HG03175 (cell line): ENCODE data around the gene CLCN4.

ENCODE experiments used
- ATAC-seq: cut with Tn5 transposase; IDR thresholded peaks from one replicate; pipeline ENCODE4 v1.9.1; 2021; ENCODE audit warnings: mild to moderate bottlenecking, moderate library complexity; ENCODE audit not compliant: unreplicated experiment

Gene CLCN4

DNA sequence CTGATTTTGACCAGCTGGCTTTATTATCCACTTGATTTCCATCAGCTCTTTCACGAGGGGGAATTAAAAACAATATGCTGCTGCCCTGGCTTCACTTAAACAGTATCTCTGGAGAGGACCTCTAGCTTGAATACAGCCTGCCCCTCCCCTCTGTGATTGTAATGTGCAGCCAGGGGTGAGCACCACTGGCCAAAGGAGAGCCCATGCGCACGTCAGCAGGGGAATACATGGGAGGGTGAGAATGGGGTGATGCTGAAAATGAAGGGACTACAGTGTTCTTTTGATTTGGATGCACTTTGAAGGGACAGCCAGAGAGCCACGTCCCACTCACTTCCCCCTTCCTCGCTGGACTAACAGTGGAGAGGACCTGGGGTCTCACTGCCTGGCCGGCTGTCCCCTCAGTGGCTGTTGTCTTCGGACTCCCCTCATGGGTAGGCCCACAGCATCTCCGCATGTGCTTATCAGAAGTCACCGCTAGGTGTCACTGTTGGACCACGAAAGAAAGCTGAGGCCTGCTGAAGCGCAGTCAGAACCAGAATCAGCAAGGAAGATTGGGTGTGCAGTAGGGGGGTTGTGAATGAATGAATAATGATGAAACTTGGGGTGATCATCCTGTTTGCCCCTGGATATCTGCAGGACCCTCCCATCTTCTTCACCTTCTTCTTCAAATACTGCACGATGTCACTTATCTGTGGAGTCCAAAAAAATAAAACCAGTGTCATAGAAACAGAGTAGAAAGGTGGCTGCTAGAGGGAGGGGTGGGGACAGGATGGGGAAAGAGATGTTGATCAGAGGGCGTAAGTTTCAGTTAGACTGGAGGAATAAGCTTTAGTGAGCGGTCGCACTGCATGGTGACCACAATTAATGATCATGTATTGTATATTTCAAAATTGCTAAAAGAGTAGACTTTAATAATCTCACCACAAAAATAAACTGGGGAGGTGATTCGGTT is 32.8 kb downstream of the CLCN4 start:
- peak; percentile 79 for ATAC-seq

DNA sequence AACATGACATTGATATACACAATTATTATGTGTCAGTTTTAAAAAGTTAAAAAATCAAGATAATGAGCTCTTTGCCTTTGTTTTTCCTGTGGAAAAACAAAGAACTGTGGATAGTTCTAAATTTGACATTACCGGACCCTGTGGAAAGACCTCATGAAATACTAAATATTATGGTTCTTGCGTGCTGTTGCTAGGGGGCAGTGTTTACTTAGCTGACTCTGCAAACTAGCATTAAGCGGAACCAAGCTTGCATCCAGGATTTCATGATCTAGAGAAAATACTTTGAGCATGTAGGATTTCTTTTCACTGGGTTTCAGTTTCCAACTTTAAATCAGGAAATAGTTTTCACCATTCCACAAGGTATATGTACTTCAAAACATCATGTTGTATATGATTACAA is 33.6 kb downstream of the CLCN4 start:
- ATAC-seq: no peak

DNA sequence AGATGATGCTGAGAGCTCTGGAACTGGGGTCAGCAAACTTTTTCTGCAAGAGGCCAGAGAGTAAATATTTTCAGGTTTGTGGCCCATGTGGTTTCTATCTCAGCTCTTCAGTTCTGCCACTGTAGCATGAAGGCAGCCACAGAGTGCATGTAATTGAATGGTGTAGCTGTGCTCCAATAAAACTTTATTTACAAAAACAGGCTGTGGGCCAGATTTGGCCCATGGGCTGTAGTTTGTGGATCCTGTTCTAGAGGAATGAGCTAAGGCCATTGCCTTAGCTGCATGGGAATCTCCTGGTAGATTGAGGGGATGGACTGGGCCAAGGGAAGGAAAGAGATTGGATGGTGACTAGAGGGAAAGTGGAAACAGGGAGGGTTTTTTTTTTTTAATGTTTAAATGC is 36.8 kb downstream of the CLCN4 start:
- no peak for ATAC-seq

DNA sequence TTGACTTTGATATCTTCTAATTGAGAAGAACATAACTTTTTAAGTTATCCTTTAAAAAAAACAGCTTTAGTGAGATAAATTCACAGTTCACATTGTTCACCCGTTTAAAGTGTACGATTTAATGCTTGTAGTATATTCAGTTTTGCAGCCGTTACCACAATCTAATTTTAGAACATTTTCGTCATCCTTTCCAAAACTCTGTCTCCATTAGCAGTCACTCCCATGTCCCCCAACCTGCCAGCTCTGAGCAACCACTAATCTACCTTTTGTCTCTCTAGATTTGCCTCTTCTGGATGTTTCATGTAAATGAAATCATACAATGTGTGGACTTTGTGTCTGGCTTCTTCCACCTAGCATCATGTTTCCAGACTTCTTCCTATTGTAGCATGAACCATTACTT is 38.6 kb downstream of the CLCN4 start:
- ATAC-seq: no peak

DNA sequence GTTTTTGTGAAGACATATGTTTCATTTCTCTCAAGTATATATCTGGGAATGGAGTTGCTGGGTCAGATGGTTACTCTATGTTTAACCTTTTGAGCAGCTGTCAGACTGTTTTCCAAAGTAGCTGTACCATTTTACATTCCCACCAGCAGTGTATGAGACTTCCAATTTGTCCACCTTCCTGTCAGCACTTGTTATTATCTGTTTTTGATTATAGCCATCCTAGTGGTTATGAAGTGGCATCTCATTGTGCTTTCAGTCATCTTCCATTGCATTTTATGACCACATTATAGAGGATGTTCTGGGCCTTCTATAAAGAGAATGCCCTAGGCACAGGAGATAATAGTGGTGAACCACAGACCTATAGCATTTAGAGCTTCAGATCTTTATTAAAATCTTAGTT is 39.2 kb downstream of the CLCN4 start:
- ATAC-seq: no peak

DNA sequence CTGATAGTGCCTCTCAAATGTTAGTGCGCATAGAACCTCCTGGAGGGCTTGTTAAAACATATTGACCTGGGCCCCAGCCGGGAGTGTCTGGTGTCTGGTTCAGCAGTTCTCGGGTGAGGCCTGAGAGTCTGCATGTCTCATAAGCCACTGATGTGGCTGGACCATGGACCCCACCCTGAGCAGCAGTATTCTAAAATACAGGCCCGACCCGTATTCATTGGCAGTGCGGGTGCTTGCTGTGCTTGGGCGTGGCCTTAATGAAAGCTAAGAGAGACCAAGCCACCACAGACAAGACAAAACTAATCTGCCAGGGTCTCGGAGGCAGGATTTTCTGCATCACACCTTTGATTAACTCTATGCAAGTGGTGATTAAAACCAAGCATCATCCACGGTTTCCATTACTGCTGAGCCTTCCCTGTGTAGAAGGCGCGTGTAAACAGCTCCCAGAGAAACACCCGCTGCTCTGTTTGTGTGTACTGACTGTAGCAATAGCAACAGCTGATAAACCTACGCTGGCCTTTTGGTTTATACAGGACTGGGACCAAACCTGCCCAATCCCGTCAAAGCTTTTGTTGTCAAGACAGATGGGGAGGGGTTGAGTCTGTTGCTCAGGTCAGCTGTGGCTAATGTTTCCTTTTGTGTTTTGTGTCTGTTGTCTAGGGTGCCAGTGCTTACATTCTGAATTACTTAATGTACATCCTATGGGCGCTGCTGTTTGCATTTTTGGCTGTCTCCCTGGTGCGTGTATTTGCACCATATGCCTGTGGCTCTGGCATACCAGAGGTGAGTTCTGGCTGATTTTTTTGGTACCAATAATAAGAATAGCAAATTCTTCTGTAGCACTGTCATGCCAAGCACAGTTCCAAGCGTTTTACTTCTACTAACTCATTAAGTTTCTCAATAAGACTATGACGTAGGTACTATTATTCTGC is 40.8 kb downstream of the CLCN4 start:
- ATAC-seq: no peak

DNA sequence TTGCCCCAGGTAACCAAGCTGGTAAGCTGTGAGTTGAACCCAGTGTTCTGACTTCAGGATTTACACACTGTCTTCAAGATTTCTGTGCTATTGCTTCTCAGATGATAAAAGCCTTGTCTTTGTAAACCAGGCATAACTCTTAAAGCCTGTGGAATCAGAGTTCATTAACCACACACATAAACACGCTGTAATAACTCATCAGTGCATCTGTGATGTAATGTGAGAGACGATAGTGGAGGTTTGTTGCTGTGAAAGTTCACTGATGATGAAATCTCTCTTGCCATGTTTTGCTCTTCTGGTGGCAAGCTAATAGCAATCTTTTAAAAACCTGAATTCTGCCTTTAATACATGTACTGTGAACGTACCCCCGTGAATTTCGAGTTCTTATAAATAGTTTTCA is 41.5 kb downstream of the CLCN4 start:
- ATAC-seq: no peak

DNA sequence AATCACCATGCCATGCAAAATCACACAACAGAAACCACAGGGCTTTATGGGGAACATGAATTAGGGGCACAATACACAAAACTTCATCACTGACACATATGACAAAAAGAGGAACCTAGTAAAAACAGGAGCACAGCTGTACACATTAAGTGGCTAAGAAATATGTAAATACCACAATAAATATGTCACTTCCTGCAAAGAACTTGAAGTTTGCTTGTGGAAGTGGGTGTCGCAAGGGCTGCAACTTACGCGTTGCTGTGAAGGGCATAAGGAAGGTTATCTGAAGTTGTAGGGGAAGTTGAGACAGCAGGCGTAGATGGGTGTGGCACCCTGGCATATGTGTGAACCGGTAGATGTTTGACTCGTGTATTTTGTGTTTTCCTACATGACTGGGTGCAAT is 42.4 kb downstream of the CLCN4 start:
- peak; percentile 97 for ATAC-seq

DNA sequence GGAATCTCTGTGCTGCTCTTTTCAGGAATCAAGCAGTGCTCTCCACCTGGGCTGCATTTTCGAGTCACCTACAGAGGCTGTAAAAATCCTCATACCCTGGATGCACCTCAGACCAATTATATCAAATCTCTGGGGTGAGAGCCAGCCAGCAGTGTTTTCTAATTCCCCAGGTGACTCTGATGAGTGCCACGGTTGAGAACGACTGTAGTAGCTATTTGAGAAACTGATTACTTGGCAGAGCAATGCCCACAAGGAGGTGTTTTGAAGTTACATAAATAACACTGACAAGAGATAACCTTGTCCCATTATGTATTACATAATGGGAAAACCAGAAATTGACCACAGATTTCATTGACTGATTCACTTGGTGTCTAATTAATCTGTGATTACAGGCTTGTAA is 46.8 kb downstream of the CLCN4 start:
- no peak for ATAC-seq

DNA sequence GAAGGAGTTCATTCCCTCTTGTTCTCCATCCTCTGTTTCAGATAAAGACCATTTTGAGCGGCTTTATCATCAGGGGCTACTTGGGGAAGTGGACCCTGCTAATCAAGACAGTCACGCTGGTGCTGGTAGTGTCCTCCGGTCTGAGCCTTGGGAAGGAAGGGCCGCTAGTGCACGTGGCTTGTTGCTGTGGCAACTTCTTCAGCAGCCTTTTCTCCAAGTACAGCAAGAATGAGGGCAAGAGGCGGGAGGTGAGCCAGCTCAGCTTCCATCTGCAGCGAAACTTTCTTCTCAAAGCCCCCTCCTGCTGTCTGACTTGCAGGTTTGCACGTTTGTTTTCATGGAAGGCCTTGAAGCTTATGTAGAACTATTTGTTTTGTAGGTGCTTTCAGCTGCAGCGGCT is 49.5 kb downstream of the CLCN4 start:
- ATAC-seq: no peak

DNA sequence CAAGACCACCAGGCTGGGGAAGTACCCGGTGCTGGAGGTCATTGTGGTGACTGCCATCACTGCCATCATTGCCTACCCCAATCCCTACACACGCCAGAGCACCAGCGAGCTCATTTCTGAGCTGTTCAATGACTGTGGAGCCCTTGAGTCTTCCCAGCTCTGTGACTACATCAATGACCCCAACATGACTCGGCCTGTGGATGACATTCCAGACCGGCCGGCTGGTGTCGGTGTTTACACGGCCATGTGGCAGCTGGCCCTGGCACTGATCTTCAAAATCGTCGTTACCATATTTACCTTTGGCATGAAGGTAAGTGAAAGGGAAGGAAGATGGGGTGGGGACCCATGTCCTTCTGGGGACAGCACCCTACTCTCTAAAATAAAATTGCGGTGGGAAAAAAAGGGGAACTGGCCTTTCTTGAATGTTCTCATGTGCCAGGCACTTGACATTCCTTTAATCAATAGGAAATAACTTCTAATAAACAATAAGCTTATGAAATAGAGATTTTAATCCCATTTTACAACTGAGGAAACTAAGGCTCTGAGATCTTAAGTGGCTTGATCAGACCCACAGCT is 51.6 kb downstream of the CLCN4 start:
- no peak for ATAC-seq

DNA sequence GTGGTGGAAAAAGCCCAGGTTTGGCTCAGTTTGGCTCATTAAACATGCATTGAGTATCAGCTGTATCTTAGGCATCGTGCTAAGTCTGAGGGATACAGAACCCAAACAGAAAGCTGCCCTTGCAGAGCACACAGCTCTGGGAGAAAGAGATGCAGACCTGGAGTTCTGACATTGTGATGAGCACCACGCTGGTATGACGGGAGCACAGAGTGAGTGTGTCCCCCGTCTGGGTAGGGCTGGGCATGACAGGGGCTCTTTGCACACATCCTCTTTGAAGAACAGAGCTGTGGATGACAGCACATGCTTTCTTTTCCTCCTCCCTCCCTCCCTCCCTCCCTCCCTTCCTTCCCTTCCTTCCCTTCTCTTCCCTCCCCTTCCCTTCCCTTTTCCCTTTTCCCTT is 52.2 kb downstream of the CLCN4 start:
- ATAC-seq: no peak

DNA sequence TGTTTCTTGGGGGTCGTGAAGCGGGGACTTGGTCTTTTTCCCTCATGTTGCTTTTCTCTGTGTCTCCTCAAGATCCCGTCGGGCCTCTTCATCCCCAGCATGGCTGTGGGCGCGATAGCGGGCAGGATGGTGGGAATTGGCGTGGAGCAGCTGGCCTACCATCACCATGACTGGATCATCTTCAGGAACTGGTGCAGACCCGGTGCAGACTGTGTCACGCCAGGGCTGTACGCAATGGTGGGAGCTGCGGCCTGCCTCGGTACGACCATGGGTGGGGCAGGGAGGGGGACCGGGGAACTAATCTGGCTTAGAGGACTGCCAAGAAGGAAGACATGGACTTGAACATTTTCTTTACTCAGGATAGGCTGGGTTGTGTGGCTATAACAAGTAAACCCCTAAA is 55.6 kb downstream of the CLCN4 start:
- ATAC-seq: no peak

DNA sequence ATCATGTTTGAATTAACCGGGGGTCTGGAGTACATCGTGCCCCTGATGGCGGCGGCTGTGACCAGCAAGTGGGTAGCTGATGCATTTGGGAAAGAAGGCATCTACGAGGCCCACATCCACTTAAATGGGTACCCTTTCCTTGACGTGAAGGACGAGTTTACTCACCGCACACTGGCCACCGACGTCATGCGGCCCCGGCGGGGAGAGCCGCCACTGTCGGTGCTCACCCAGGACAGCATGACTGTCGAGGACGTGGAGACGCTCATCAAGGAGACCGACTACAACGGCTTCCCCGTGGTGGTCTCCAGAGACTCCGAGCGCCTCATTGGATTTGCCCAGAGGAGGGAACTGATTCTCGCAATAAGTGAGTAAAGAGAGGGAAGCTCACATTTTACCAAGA is 56.9 kb downstream of the CLCN4 start:
- ATAC-seq: no peak

DNA sequence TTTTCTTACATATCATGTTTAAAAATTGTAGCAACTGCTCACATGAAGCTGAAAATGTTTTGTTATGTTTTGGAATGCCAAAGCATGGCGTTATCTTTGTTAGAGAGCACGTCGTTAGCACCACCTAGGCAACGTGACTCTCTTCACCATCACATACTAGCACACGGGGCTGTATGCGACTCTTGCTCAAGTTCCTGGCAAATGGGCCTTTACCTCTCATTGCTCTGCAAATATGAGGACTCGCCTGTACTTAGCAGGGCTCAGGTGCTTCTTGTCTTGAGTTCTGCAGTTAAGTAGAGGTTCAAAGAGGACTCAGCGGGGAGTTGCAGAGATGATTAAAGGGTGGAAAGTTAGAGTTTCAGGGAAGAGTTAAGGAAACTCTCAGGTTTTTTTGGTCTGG is 59.4 kb downstream of the CLCN4 start:
- no peak for ATAC-seq

DNA sequence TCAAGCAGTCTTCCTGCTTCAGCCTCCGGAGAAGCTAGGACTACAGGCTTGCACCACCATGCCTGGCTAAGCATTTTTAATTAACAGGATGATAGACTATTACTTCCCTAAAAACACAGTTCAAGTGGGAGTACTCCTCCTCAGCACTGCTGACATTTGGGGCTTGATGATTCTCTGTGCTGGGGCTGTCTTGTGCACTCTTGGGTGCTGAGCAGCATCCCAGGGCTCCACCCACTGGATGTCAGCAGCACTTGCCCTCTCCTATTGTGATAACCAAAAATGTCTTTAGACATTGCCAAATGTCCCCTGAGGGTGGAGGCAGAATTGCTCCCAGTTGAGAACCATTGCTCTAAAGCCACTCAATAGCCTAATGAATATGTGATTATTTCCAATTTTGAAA is 60.4 kb downstream of the CLCN4 start:
- ATAC-seq: no peak

DNA sequence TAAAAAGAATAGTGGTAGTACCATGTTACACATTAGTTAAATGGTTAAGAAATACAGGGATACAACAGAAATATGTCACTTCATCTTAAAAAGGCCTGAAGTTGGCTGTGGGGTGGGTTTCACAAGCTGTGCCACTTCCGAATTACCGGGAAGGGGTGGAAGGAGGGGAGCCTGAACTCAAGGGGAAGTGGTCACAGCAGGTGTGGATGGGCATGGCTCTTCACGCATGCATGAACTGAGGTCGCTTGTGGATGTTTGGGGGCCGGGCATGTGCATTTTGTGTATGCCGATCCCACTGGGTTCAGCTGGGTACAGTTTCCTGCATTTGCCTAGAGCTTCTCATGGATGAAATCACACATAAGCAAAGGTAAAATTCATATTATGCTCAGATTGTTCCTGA is 64.9 kb downstream of the CLCN4 start:
- no peak for ATAC-seq

DNA sequence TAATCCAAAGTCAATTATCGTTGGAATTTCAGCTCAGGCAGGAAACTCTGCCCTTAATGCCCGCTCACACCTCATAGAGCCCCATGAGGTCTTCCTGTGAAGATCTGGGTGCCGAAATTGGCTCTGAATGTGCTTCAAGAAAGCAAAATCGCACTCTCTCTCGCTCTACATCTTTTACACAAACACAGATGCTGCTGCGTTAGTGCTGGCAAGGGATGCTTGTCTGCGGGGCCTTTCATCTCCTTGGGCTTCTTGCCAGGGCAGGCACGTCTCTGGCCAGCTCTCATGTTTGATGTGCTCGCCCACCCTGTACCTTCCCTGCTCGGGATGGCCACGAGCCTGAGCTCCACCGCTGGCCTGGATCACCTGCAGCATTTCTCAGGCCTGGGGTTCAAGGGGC is 66.5 kb downstream of the CLCN4 start:
- no peak for ATAC-seq

DNA sequence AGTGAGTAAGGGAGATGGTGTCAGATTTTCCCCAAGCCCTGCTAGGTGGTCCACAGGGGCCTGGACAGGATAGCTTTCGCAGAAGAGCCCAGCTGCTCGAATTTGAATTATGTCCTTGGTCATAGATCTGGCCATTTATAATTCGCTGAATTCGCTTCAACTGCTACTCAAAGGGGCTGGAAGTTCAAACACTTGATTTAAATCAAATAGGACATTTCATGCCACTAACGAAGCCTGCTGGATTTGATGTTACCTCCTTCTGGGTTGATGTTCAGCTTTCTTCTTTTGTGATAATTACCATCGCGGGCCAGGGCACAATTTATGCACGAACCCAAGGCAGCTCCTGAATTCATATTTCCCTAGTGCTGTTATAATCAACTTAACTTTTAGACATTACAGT is 67.0 kb downstream of the CLCN4 start:
- no peak for ATAC-seq

DNA sequence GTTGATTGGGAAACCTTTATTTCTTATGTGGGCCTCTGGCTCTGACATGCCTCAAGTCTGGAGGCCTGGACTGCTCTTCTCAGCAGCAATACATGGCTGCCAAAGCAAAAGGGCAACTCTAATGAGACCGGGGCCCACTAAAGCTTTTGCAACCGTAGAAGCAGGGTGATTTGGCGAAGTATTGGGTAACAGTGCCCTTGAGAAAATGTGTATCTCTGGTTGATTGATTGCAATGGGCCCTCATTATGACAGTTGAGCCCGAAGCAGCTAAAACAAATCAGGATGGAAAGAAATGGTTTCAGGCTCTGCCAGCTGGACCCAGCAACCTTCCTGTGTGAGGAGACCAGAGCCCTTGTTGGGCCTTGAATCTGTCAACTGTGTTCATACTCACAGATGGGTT is 73.4 kb downstream of the CLCN4 start:
- ATAC-seq: no peak

DNA sequence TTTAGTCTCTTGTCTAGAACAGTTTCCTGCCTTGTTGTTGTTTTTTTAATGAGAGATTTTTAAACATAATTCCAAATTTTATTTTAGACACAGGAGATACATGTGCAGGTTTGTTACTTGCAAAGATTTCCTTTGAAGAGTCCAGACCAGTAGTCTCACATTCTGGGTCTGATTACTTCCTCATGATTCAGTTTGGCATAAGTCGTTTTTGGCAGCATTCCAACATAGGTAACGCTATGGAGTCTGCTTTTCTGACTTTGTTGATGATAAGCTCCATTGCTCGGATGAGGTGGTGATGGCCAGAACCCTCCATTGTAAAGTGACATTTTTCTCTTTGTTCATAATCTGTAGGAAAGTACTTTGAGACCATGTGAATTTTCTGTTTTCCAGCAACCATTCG is 74.7 kb downstream of the CLCN4 start:
- ATAC-seq: no peak

DNA sequence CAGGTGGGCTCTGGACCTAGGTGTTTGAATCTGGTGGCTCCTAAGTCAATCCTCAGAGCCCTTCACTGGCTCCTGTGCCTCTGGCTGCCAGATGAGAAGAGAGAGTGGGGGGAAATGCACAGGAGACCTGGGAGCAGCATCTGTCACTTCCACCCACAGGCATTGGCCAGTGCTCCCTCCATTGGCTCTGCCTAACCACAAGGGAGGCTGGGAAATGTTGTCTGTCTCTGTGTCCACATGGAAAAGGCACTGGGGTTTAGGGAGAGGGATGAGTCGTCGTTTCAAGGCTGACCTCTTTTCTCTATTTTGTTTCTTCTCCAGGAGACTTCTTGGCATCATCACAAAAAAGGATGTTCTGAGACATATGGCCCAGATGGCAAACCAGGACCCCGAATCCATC is 76.4 kb downstream of the CLCN4 start:
- no peak for ATAC-seq
